ENCODE results near the gene ADAM12.
"Not testable (repeated sequence)": the region's sequence is repeated elsewhere in the genome, so short reads cannot be mapped to it uniquely, and the experiment has no call there.

The ADAM12 gene

DNA sequence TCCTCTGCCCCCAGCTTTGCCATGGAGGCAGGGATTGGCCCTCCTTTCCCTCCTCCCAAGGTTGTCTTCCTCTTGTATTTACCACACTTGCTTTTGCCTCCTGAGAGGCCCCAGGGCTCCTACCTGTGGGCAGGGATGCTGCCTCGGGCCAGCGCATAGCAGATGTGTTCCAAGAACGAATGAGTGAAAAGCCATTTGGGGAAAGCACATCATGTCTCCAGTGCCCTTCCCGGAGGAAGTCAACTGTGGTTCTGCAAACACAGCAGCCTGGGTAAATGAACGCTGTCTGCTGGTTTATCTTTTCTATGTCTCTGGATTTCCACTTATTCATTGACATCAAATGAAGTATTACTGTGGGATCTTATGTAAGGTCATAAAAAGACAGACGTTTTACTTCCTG, 330.2 kb downstream of the ADAM12 start:
- H3K4me3 ChIP-seq (ENCODE audit: low read depth, low read length), result no peak overlapping the region
- TF ChIP-seq, protein P1, sequence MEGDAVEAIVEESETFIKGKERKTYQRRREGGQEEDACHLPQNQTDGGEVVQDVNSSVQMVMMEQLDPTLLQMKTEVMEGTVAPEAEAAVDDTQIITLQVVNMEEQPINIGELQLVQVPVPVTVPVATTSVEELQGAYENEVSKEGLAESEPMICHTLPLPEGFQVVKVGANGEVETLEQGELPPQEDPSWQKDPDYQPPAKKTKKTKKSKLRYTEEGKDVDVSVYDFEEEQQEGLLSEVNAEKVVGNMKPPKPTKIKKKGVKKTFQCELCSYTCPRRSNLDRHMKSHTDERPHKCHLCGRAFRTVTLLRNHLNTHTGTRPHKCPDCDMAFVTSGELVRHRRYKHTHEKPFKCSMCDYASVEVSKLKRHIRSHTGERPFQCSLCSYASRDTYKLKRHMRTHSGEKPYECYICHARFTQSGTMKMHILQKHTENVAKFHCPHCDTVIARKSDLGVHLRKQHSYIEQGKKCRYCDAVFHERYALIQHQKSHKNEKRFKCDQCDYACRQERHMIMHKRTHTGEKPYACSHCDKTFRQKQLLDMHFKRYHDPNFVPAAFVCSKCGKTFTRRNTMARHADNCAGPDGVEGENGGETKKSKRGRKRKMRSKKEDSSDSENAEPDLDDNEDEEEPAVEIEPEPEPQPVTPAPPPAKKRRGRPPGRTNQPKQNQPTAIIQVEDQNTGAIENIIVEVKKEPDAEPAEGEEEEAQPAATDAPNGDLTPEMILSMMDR (IDR thresholded peaks at IDR 0.05; ENCODE audit: low read depth, low read length), result no peak

DNA sequence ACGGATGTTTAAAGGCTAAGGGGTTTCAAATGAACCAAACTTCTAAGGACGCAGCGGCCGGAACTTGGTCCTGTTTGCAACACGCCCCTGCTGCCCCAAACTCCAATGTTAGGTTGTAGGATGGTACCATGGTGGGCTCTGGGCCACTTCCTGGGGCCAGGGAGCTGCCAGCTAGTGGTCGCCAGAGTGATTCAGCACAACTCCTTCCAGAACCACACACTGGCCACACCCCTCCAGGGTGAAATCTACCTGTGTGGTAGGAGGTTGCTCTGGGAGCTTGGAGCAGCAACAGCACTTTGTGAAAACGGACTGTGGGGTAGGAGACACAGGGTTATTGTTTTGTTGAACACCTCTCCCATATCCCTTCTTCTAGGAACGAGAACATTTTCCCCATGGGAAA, 330.8 kb downstream of the ADAM12 start:
- TF ChIP-seq, protein P1 (IDR thresholded peaks at IDR 0.05; ENCODE audit: low read depth, low read length), result no peak
- no peak overlapping the region for H3K4me3 ChIP-seq (ENCODE audit: low read depth, low read length)

DNA sequence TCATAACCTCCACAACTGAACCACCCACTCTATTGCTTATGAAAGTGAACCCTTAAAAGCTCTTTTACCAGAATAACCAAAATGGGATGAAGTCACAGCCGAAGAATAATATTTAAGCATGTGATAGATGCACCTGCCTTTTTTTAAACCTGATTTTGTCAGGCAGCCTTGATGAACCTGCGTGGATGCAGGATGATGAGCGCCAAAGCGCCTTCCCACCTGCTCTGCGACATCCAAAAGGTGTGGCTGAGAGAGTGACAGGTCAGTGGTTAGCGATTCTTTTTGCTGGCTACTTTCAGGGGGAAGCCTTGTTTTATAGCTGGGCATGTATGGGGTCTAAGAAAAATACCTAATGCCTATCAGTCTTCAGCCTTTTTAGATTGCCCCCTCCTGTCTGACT, 334.1 kb downstream of the ADAM12 start:
- H3K4me3 ChIP-seq (ENCODE audit: low read depth, low read length), result no peak overlapping the region
- TF ChIP-seq, protein P1 (IDR thresholded peaks at IDR 0.05; ENCODE audit: low read depth, low read length), result no peak

DNA sequence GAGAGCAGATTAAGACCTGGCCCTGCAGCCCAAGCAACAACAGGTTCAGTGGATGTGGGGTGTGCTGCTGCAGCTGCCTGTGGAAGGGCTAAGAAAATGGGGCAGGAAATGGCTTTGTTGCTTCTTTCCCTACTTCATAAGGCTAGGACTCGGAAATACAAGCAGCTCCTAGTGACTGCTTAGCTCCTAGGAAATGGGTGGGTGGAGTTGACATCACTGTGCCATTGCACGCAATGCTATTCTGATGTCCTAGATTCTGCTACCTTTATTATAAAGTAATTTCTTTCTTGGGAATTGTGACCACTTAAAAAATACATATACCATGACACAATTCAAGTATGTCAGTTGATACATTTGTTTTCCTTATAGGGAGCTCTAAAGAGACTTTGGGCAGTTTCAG, 336.1 kb downstream of the ADAM12 start:
- no peak overlapping the region for H3K4me3 ChIP-seq (ENCODE audit: low read depth, low read length)
- TF ChIP-seq, protein P1 (IDR thresholded peaks at IDR 0.05; ENCODE audit: low read depth, low read length), result no peak

DNA sequence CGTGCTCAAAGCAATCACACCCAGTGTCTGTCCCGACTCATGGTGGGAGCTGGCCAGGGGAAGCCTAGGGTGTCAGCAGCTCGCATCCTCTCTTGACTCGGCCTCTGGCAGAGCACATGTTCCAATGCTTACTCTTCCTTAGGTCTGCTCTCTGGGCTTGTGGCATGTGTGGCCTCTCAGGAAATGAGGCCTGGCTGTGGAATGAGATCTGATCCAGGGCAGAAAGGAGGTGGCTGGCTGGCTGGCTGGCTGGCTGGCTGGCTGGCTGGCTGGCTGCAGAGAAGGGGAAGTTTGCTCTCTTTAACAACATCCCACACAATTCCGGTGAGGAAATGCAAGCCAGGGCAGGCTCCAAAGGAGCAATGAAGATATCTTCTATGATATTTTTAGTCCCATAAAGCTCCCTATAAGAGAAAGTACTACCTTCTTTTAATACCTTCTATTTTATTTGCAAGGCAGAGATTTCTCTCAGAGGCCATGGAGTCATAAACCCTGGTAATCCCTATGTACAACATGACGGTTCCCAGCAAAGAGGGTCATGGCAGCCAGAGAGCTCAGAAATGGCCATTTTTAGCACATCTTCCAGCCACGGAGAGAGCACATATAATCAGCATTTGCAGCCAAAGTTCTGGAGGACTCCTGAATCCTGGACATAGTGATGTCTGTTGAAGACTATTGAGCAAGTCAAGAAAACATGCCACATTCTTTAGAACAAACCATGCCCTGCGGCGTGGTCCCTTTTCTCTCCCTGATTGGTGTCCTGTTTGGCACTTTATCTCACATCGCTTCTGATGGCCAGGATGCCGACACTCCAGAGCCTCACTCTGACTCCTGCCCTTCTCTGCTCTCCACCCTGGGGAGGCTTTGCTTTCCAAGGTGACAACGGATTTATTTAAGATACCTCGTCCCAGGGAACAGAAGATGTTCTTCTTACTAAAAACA, 338.2 kb downstream of the ADAM12 start:
- TF ChIP-seq, protein P1 (IDR thresholded peaks at IDR 0.05; ENCODE audit: low read depth, low read length), result no peak
- no peak overlapping the region for H3K4me3 ChIP-seq (ENCODE audit: low read depth, low read length)

DNA sequence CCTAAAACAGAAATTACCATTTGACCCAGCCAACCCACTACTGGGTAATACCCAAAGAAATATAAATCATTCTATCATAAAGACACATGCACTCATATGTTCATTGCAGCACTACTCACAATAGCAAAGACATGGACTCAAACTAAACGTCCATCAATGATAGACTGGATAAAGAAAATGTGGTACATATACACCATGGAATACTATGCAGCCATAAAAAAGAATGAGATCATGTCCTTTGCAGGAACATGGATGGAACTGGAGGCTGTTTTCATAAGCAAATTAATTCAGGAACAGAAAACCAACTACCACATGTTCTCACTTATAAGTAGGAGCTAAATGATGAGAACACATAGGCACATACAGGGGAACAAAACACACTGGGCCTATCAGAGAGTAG, 340.5 kb downstream of the ADAM12 start:
- H3K4me3 ChIP-seq (ENCODE audit: low read depth, low read length), result not testable (repeated sequence)

DNA sequence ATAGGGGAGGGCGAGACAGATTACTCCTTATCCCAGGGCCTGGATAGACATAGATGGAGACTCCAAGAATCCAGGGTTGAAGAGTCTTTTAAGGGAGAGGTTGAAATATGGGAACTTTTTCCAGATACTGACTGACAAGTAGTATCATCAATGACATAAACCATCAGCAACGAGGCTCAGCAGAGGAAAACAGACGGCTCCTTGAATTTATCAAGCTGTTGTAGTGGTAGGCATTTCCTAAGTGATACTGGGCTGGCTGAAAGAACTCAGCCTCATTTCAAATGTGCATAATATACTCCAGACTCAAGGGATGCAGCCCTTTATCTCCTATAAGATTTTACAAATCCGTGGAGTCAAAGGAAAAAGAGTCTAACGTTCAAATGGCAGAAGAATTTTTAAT, 341.4 kb downstream of the ADAM12 start:
- H3K4me3 ChIP-seq (ENCODE audit: low read depth, low read length), result no peak overlapping the region
- TF ChIP-seq, protein P1 (IDR thresholded peaks at IDR 0.05; ENCODE audit: low read depth, low read length), result no peak
